GOT3 (cell line): ENCODE results near the gene KISS1R.
"Not testable (repeated sequence)": the region's sequence is repeated elsewhere in the genome, so short reads cannot be mapped to it uniquely, and the experiment has no call there.

ENCODE experiments used
- DNase-seq: peaks from one replicate; lab custom pipeline; 2025; ENCODE audit warnings: mixed read lengths; lab: John Stamatoyannopoulos, UW

Gene KISS1R

GRCh38 chr19:917323-918151 lies at the start of gene KISS1R:
Gene KISS1R, plus strand, starts transcription at chr19:917333. Its CDS starts 170 bp downstream, at chr19:917503.
- DNase-seq: no peak

- no peak for DNase-seq
These were observed 49.2 kb upstream of the KISS1R start for GRCh38 chr19:867855-868457.

GRCh38 chr19:868458-869244 lies 48.5 kb upstream of the KISS1R start:
- no peak for DNase-seq

- no peak for DNase-seq
These were observed 47.6 kb upstream of the KISS1R start for GRCh38 chr19:869245-870177.

- DNase-seq: no peak
These were observed 46.8 kb upstream of the KISS1R start for GRCh38 chr19:870314-870713.

GRCh38 chr19:870963-871401 lies 46.2 kb upstream of the KISS1R start:
- no peak for DNase-seq

GRCh38 chr19:871446-872265 lies 45.5 kb upstream of the KISS1R start:
- no peak for DNase-seq

GRCh38 chr19:872266-872951 lies 44.7 kb upstream of the KISS1R start:
- no peak for DNase-seq

- no peak for DNase-seq
These were observed 44.0 kb upstream of the KISS1R start for GRCh38 chr19:873084-873483.

GRCh38 chr19:873561-874041 lies 43.5 kb upstream of the KISS1R start:
- no peak for DNase-seq

- DNase-seq: no peak
These were observed 41.8 kb upstream of the KISS1R start for GRCh38 chr19:875265-875879.

- DNase-seq: no peak
These were observed 41.0 kb upstream of the KISS1R start for GRCh38 chr19:876089-876488.

GRCh38 chr19:876780-877314 lies 40.3 kb upstream of the KISS1R start:
- DNase-seq: no peak

- not testable (repeated sequence) for DNase-seq
These were observed 39.0 kb upstream of the KISS1R start for GRCh38 chr19:877992-878660.

- DNase-seq: not testable (repeated sequence)
These were observed 38.2 kb upstream of the KISS1R start for GRCh38 chr19:878751-879561.

GRCh38 chr19:879711-880438 lies 37.3 kb upstream of the KISS1R start:
- DNase-seq: no peak
